GM10248 (cell line): ENCODE data around the gene CLK3.

Source experiments
- CTCF ChIA-PET: fragments of 300-600 bp; sonication (Branson Sonifier 250); formaldehyde crosslinking; extraction: SDS; loops from one replicate; lab custom pipeline; 2021; ENCODE audit warnings: antibody characterized with exemption; lab: Yijun Ruan, JAX
- POLR2A ChIA-PET: fragments of 350-650 bp; sonication (Branson Sonifier 250); formaldehyde crosslinking; extraction: SDS; loops from one replicate; lab custom pipeline; 2020; ENCODE audit warnings: antibody characterized with exemption; lab: Yijun Ruan, JAX
- DNase-seq: peaks from one replicate; pipeline ENCODE4 v3.0.0; 2012; ENCODE audit errors: extremely low spot score
- TF ChIP-seq, protein P1 (sequence below): IDR thresholded peaks from 2 replicates; pipeline ENCODE4 v1.5.1; 2012; ENCODE audit warnings: mild to moderate bottlenecking, low read depth; ENCODE audit errors: extremely low read depth, missing control alignments, control extremely low read depth

CLK3 gene

DNA sequence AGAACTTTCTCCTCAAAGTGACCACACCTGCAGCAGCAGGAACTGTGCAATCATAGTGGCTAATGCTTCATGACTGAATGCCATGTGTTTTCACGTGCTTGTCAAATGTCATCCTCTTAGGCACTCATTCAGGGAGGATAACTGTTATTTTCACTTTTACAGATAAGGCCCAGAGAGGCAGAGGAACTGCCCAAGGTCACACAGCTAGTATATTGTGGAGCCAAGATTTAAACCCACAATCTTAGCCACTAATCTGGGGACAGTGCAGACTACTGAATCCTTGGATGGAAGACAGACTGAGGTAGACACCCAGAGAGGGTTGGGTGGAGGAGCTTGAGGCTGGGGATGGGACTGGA is 9.9 kb upstream of the CLK3 start:
- TF ChIP-seq, protein P1, sequence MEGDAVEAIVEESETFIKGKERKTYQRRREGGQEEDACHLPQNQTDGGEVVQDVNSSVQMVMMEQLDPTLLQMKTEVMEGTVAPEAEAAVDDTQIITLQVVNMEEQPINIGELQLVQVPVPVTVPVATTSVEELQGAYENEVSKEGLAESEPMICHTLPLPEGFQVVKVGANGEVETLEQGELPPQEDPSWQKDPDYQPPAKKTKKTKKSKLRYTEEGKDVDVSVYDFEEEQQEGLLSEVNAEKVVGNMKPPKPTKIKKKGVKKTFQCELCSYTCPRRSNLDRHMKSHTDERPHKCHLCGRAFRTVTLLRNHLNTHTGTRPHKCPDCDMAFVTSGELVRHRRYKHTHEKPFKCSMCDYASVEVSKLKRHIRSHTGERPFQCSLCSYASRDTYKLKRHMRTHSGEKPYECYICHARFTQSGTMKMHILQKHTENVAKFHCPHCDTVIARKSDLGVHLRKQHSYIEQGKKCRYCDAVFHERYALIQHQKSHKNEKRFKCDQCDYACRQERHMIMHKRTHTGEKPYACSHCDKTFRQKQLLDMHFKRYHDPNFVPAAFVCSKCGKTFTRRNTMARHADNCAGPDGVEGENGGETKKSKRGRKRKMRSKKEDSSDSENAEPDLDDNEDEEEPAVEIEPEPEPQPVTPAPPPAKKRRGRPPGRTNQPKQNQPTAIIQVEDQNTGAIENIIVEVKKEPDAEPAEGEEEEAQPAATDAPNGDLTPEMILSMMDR, result no peak
- POLR2A ChIA-PET, result no interaction called here
- DNase-seq, result no peak
- CTCF ChIA-PET, result interaction anchor here (0.7 kb wide), 1 partner anchor 60 kb away, joined by 3 read pairs; no protein-coding TSS in a partner anchor

GRCh38 chr15:74608786-74609185 is 6.8 kb upstream of the CLK3 start:
- TF ChIP-seq, protein P1, result no peak
- POLR2A ChIA-PET, result no interaction called here
- no peak for DNase-seq
- CTCF ChIA-PET, result interaction anchor here (1.7 kb wide), 1 partner anchor 10 kb away, joined by 4 read pairs; no protein-coding TSS in a partner anchor

- no peak for DNase-seq
- ChIA-PET POLR2A (no interaction called here), CTCF (interaction anchor here (0.7 to 36.2 kb wide), 7 partner anchors 9 to 166 kb away, joined by 3 to 690 read pairs (median 3); partner anchors contain the start of gene CSK)
- TF ChIP-seq, protein P1, result no peak
These were observed 5.7 kb upstream of the CLK3 start for GRCh38 chr15:74609938-74610301.

DNA sequence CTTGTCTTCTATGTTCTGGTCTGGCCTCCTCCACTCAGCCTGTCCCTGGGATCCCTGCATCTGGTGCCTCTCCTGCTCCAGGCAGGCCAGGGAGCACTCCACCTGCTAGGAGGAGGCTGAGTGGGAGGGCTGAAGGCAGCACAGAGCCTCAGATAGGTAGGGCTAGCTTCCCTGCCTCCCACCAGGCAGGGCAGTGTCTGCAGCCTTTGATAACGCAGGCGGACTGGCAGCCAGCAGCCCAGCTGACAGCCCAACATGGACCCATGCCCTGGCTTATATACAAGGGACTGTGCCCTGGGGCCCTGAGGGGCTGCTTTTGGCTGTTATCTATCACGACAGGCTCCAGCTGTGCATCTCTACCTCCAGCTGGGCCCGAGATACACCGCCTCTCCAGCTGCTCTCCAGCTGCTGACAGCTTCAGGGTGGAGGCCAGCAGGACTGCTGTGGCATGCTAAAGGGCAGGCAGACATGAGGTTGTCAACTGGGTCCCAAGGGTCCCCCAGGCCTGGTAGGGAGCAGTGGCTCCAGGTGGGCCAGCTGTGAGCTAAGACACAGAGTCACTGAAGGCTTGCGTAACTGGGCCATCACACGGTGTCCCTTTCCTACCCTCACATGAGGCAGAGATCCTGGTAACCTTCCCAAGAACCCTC is 5.2 kb upstream of the CLK3 start:
- ChIA-PET CTCF (interaction anchor here (0.7 to 36.2 kb wide), 10 partner anchors 8 to 166 kb away, joined by 3 to 690 read pairs (median 3); partner anchors contain the start of gene CSK), POLR2A (interaction anchor here (0.5 to 1.0 kb wide), 4 partner anchors 12 to 502 kb away, joined by 3 to 5 read pairs (median 4); no protein-coding TSS in a partner anchor)
- TF ChIP-seq, protein P1, result no peak
- DNase-seq, result no peak

- TF ChIP-seq, protein P1, result no peak
- no peak for DNase-seq
- ChIA-PET POLR2A (interaction anchor here (0.5 to 1.0 kb wide), 3 partner anchors 13 to 503 kb away, joined by 3 to 5 read pairs (median 4); no protein-coding TSS in a partner anchor), CTCF (interaction anchor here (0.9 to 36.2 kb wide), 6 partner anchors 9 to 165 kb away, joined by 3 to 690 read pairs (median 4); partner anchors contain the start of gene CSK)
These were observed 4.3 kb upstream of the CLK3 start for GRCh38 chr15:74611341-74611740.

DNA sequence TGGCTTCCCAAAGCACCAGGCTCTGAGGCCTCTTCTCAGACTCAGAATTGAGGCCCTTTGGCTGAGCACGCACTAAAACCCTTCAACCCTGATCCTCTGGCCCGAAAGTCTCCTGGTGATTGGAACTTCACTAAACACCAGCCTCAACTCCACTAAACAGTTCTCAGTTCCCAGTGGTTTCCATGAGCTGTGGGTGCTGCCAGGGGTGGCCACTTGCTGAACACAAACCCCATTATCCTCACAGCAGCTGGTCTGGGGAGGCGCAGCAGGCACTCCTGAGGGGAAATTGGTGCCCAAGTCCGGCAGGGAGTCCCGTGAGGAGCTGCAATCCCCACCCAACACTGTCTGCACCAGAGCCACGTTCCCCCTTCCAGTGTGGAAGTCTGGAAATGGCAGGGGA is 3.8 kb upstream of the CLK3 start:
- no peak for DNase-seq
- ChIA-PET POLR2A (interaction anchor here (0.9 kb wide), 1 partner anchor 11 kb away, joined by 6 read pairs; no protein-coding TSS in a partner anchor), CTCF (interaction anchor here (0.9 to 36.2 kb wide), 6 partner anchors 9 to 164 kb away, joined by 3 to 690 read pairs (median 4); partner anchors contain the start of gene CSK)
- TF ChIP-seq, protein P1, result no peak
